Breast epithelium (tissue), 3 donors: ENCODE measurements around the gene NRIP2.

Experiments used
- POLR2A ChIP-seq: fragments of 450-650 bp; IDR thresholded peaks from one replicate; pipeline ENCODE4 v1.6.1; 2016; ENCODE audit warnings: antibody characterized with exemption, mild to moderate bottlenecking, moderate library complexity
- POLR2AphosphoS5 ChIP-seq, 3 donors: sonication (generic); formaldehyde crosslinking; IDR thresholded peaks; one replicate each; pipeline ENCODE4 v1.6.1; 2017; ENCODE audit warnings: antibody characterized with exemption in 3 of 3
- TF ChIP-seq, protein P1 (sequence below), 3 donors: fragments of 450-650 bp; IDR thresholded peaks; one replicate each; pipeline ENCODE4 v1.5.1; 2016 to 2017; ENCODE audit warnings: antibody characterized with exemption in 3 of 3, mild to moderate bottlenecking in 3 of 3, moderate library complexity in 3 of 3

DNA sequence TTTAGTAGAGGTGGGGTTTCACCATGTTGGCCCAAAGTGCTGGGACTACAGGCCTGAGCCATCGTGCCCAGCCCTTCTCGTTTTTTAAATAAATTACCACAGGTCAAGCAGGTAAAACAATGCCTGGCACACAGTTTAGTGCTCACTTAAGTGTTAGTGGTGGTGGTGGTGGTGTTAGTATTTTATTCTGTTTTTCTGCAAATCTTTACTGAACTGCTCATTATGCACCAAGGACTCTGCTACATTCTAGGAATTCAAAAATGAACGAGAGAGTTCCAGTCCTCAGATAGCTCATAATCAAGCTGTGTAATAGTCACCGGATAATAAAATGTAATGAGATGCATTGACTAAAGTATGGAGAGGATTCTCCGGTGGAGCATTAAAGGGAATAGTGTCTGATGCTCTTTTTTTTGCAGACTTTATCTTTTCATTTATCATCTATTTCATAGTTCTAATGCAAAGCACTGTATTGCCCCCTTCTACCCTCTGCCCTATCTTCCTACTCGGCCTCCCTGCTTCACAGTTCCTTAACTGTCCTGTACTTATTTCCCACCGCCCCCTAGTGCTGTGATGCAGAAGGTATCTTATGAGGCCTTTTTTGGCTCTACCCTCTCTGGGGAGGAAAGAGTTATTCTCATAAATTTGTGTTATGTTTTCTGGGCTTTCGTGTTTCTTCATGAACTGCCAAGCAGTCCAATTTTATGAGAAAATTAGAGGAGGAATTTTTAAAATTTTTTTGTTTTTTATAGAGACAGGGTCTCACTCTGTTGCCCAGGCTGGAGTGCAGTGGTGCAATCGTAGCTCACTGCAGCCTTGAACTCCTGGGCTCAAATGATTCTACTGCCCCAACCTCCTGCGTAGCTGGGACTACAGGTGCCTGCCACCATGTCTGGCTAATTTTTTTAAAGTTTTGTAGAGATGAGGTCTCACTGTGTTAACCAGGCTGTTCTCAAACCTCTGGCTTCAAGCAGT is 21.3 kb downstream of the NRIP2 start:
- TF ChIP-seq, protein P1, sequence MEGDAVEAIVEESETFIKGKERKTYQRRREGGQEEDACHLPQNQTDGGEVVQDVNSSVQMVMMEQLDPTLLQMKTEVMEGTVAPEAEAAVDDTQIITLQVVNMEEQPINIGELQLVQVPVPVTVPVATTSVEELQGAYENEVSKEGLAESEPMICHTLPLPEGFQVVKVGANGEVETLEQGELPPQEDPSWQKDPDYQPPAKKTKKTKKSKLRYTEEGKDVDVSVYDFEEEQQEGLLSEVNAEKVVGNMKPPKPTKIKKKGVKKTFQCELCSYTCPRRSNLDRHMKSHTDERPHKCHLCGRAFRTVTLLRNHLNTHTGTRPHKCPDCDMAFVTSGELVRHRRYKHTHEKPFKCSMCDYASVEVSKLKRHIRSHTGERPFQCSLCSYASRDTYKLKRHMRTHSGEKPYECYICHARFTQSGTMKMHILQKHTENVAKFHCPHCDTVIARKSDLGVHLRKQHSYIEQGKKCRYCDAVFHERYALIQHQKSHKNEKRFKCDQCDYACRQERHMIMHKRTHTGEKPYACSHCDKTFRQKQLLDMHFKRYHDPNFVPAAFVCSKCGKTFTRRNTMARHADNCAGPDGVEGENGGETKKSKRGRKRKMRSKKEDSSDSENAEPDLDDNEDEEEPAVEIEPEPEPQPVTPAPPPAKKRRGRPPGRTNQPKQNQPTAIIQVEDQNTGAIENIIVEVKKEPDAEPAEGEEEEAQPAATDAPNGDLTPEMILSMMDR (IDR thresholded peaks at IDR 0.05), result peak; percentile 41 to 55 (median 44)
- TF ChIP-seq POLR2AphosphoS5 (IDR thresholded peaks at IDR 0.05) (no peak), POLR2A (no peak)
